ENCODE data around the gene SUSD1. TPM values are rescaled to one million over a fixed set of nuclear protein-coding genes. Genes with fewer than 3 reads are reported as not detected.

Gene SUSD1
- total and polyA plus RNA-seq, 7 donors = 0.42 to 3.4 (median 1.7) TPM

GRCh38 chr9:112072721-112073638 lies 102.1 kb downstream of the SUSD1 start:
- 61 to 68% (median 67%) methylated on average over 9 of the region's 9 CpGs for WGBS, 3 donors
- ATAC-seq (no peak), DNase-seq (no peak)
- Histone ChIP-seq H3K9me3 (no peaks in the 10 kb centered on the region), H3K36me3 (ENCODE audit: insufficient read depth in 1 of 2, low read depth in 1 of 2) (no peaks in the 10 kb centered on the region), H3K4me1 (peaks cover 21% of the 10 kb centered on the region), H3K27ac (peak overlapping the region; percentile 61), H3K27me3 (ENCODE audit: insufficient read depth in 3 of 3, low read length in 2 of 3) (no peaks in the 10 kb centered on the region), H3K4me3 (no peak overlapping the region)
- no peak for TF ChIP-seq CTCF (IDR thresholded peaks at IDR 0.05)
- intact Hi-C loops (cut with DNase I) = loop anchor here in 1 of 2 donors (5.0 kb wide), 1 partner anchor 116 kb away; no protein-coding TSS in a partner anchor

- Histone ChIP-seq H3K4me3 (no peak overlapping the region), H3K4me1 (peaks cover 19% of the 10 kb centered on the region), H3K36me3 (ENCODE audit: insufficient read depth in 1 of 2, low read depth in 1 of 2) (no peaks in the 10 kb centered on the region), H3K27ac (peak overlapping the region; percentile 23), H3K9me3 (no peaks in the 10 kb centered on the region), H3K27me3 (ENCODE audit: insufficient read depth in 3 of 3, low read length in 2 of 3) (no peaks in the 10 kb centered on the region)
- 72 to 79% (median 75%) methylated on average over 15 of the region's 15 CpGs for WGBS, 3 donors
- no peak for DNase-seq
- no peak for TF ChIP-seq CTCF (IDR thresholded peaks at IDR 0.05)
- peak in 1 of 4 donors; percentile 30 for ATAC-seq
- intact Hi-C loops (cut with DNase I) = loop anchor here in 1 of 2 donors (5.0 kb wide), 1 partner anchor 112 kb away; no protein-coding TSS in a partner anchor
These were observed 105.6 kb downstream of the SUSD1 start for GRCh38 chr9:112069318-112070169.

- intact Hi-C loops (cut with DNase I) = no loop called here
- TF ChIP-seq CTCF (IDR thresholded peaks at IDR 0.05) = no peak
- H3K9me3 ChIP-seq = no peaks in the 10 kb centered on the region
- H3K27me3 ChIP-seq (ENCODE audit: insufficient read depth in 3 of 3, low read length in 2 of 3) = no peaks in the 10 kb centered on the region
- ATAC-seq (peak; percentile 47 to 74 (median 72)), DNase-seq (no peak)
- H3K4me1 ChIP-seq = peaks cover 13% of the 10 kb centered on the region
- WGBS, 3 donors = 51 to 55% (median 55%) methylated on average over 14 of the region's 14 CpGs
- H3K27ac ChIP-seq = peak overlapping the region; percentile 71
- H3K4me3 ChIP-seq = no peak overlapping the region
- H3K36me3 ChIP-seq (ENCODE audit: insufficient read depth in 1 of 2, low read depth in 1 of 2) = no peaks in the 10 kb centered on the region
These were observed 109.1 kb downstream of the SUSD1 start for GRCh38 chr9:112065806-112066606.

- ATAC-seq = no peak
- intact Hi-C loops (cut with DNase I) = no loop called here
These were observed 110.2 kb downstream of the SUSD1 start for GRCh38 chr9:112064871-112065270.

More at GRCh38 chr9:112064871-112065270, 110.2 kb downstream of the SUSD1 start:
- Histone ChIP-seq H3K36me3 (ENCODE audit: insufficient read depth in 1 of 2, low read depth in 1 of 2) (no peaks in the 10 kb centered on the region), H3K27ac (peak overlapping the region; percentile 71), H3K4me3 (no peak overlapping the region), H3K4me1 (peaks cover 20% of the 10 kb centered on the region), H3K9me3 (no peaks in the 10 kb centered on the region), H3K27me3 (ENCODE audit: insufficient read depth in 3 of 3, low read length in 2 of 3) (no peaks in the 10 kb centered on the region)
- 95 to 97% (median 96%) methylated on average over 5 of the region's 5 CpGs for WGBS, 3 donors
- no peak for DNase-seq
- TF ChIP-seq CTCF (IDR thresholded peaks at IDR 0.05) = no peak
